GM19397 (cell line): ENCODE measurements around the gene SCAMP2.

Experiments used
- ATAC-seq: cut with Tn5 transposase; IDR thresholded peaks from one replicate; pipeline ENCODE4 v1.9.1; 2021; ENCODE audit warnings: mild to moderate bottlenecking, moderate library complexity; ENCODE audit not compliant: unreplicated experiment

Gene SCAMP2

DNA sequence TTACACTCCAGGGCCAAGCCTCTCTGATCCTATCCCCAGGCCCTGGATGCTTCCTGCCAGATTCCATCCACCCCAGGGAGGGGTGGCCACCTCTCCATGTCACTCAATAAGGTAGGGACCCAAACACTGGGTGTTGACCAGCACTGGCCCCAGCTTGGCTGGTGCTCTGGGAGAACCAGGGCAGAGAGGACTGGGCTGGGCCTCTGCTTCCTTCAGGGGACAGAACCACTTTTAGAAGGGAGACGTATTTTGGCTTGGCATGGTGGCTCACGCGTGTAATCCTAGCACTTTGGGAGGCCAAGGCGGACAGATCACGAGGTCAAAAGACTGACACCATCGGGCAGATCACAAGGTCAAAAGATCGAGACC, 51.4 kb downstream of the SCAMP2 start:
- ATAC-seq, result no peak

DNA sequence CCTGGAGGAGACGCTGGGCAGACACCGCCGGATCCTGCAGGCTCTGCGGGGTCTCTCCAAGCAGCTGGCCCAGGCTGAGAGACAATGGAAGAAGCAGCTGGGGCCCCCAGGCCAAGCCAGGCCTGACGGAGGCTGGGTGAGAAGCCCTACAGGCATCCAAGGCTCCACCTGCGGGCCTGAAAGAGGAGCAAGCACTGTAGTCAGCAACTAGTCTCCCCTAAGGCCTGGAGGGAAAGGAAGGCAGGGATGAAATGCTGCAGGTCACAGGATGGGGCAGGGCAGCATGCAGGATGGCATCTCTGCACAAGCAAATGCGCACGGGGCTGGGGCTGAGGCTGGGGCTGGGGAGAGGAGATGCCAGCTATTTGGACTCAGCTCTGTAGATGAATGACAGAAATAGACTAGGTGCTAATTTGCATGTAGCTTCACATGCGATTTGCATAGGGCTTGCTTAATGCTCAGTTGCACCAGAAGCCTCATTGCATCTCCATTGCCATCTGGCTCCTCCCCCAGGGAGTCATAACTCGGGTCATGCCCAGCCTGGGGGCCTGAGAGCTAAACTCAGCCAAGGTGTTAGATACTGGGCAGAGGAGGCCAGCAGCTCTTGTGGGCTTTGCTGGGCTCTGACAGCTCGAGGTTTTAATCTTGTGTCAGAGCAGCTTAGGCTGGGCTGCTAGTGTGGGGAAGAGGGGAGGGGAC, 51.9 kb downstream of the SCAMP2 start:
- peak; percentile 64 for ATAC-seq

DNA sequence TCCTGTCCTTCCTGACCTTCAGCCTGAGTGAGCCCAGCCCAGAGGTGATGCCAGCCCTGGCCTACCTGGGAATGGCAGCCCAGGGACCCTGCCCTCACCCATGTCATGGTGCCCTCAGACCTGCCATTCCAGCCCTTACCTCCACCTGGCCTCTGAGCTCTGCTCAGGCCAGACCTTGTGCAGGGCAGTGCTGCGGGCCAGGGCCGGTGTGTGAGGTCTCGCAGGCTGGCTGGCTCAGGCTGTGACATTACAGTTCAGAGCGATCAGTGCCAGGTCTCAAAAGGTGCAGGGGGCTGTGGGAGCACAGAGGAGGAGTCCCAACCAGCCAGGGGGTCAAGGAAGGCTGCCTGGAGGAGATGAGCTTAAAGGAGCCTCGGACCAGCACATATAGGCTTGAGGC, 53.1 kb downstream of the SCAMP2 start:
- no peak for ATAC-seq

- ATAC-seq, result no peak
These were observed 55.8 kb downstream of the SCAMP2 start for GRCh38 chr15:74817370-74817737.

GRCh38 chr15:74816624-74817369, 56.4 kb downstream of the SCAMP2 start:
- no peak for ATAC-seq

GRCh38 chr15:74815961-74816360, 57.2 kb downstream of the SCAMP2 start:
- ATAC-seq, result no peak

DNA sequence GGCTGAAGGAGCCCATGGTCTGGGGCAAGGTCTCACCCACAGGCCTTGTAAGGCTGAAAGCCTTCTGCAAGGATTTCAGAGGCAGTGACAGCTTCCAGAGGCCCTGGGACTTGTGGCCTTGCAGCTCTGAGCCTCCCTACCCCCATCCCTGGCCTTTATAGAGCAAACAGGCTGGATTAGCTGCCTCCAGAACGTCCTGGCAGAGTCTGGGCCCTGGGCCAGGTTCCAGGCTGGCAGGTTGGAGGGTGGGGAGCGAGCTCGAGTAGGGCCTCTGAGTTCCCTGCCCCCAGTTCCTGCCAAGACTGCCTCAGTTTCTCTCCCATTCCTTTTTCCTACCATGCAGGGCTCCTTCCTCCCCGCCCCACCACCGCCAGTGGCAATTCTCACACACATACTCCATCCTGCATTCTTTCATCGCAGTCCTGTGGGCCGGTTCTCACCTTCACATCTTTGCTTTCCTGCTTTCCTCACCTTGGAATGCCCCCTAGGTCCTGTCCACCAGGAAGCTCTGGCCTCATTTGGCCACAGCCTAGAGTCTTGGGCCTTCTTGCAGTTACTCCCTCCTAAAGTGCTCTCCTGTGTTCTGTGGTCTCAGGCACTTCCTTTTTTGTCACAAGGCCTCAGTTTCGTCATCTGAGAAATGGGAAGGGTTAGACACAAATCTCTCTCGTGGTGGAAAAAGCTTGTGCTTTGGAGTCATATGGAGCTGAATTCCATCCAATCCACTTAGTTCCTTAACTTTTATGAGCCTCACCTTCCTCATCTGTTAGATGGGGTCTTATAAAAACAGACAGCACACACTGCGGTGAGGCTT, 57.8 kb downstream of the SCAMP2 start:
- no peak for ATAC-seq

DNA sequence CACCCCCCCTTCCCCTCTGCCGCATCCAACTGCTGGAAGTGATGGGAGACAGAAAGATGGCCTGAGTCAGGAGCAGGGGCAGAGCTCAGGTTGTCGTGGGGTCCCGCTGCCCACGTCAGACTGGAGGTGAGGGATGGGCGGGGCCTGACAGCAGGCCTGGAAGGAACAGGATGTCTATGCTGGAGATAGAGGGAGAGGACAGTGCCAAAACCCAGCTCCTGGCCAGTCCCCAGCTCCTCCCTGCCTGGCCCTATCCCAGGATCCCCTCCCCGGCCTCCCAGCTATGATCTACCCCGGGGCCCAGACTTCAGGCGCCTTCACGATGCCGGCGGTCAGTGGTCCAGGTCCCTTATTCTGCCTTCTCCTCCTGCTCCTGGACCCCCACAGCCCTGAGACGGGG, 60.6 kb downstream of the SCAMP2 start, which contains the start of gene LMAN1L:
Gene LMAN1L (plus strand): TSS at position 303 of the 400 bp plus-strand sequence. CDS start 20 bp downstream, at position 323.
- no peak for ATAC-seq

DNA sequence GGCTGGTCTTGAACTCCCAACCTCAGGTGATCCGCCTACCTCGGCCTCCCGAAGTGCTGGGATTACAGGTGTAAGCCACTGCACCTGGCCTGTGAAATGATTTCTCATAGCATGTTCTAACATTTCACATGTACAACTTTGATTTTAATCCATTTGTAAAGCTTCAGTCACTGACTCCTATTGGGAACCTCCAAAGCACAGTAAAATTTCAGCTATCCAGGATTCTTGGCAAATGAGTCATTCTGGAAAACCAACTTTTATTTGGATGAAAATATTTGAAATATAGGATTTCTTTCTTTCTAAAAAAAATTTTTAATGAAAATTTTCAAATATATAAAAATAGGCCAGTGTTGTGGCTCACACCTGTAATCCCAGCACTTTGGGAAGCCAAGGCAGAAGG, 63.2 kb downstream of the SCAMP2 start:
- ATAC-seq, result no peak

DNA sequence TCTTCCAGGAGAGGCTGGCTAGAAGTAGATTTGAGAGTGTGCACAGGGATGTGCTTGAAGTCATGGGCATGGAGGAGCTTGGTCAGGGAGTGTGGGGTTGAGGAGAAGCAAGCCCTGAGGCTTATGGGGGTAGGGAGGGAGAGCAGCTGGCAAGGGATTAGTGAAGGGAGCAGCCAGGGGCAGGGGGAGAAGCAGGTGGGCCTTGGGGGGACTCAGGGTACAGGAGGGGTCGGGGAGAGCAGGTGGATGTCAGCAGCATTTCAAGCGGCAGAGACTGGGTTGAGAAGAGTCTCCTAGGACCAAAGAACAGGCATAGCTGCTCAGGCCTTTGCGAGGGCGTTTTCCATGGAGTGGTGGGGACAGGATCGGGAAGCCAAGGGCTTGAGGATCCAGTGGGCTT, 63.9 kb downstream of the SCAMP2 start:
- ATAC-seq, result no peak

- ATAC-seq, result no peak
These were observed 64.3 kb downstream of the SCAMP2 start for GRCh38 chr15:74808840-74809229.

DNA sequence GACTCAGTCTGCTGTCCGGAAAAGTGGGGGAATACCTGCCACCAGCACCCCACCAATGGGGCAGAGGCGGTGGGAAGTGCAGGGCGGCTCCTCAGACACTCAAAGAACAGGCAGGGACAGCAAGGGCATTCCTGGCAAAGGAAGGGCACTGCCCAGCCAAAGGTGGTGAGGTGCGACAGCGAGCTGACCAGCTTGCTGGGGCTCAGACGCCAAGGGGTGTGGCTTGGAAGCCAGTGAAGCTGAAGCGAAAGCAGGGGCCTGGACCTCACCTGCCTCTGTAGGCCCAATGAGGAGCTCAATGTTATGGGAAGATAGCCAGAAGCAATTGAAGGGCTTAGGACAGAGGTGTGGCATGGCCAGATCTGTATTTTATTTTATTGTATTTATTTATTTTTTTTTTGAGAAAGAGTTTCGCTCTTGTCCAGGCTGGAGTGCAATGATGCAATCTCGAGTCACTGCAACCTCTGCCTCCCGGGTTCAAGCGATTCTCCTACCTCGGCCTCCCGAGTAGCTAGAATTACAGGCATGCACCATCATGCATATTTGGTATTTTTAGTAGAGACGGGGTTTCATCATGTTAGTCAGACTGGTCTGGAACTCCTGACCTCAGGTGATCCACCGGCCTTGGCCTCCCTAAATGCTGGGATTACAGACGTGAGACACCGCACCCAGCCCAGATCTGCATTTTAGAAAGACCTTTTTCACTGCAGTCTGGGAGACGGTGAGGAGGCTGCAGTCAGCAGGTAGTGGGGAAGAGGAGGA, 64.9 kb downstream of the SCAMP2 start:
- ATAC-seq, result no peak

GRCh38 chr15:74807282-74807681, 65.9 kb downstream of the SCAMP2 start:
- no peak for ATAC-seq

- ATAC-seq, result no peak
These were observed 68.2 kb downstream of the SCAMP2 start for GRCh38 chr15:74804935-74805334.

GRCh38 chr15:74802862-74803447, 70.2 kb downstream of the SCAMP2 start:
- ATAC-seq, result no peak

DNA sequence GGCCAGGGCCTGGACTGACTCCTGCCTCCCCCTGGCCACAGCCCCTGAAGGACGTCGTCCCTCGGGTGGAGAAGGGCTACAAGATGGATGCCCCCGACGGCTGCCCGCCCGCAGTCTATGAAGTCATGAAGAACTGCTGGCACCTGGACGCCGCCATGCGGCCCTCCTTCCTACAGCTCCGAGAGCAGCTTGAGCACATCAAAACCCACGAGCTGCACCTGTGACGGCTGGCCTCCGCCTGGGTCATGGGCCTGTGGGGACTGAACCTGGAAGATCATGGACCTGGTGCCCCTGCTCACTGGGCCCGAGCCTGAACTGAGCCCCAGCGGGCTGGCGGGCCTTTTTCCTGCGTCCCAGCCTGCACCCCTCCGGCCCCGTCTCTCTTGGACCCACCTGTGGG, 70.9 kb downstream of the SCAMP2 start:
- no peak for ATAC-seq

DNA sequence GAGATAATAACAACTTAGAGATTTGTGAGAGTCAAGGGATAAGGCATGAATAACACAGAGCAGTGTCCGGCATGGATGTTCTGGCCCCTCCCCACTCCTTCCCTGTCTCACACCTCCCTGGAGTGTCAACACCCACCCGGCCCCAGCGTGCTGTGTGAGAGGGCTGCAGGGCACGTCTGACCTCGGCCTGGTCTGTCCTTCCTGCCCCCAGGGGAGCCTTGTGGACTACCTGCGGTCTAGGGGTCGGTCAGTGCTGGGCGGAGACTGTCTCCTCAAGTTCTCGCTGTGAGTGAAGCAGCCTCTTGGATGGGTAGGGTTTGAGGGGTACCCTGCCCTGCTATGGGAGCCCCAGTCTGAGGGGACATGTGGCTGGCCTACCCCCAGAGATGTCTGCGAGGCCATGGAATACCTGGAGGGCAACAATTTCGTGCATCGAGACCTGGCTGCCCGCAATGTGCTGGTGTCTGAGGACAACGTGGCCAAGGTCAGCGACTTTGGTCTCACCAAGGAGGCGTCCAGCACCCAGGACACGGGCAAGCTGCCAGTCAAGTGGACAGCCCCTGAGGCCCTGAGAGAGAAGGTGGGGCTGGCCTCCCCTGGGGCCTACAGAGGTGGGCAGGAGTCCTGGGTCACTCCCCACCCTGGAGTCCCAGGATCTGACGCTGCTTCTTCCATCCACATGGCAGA, 71.7 kb downstream of the SCAMP2 start:
- ATAC-seq, result no peak

GRCh38 chr15:74800559-74801094, 72.5 kb downstream of the SCAMP2 start:
- no peak for ATAC-seq

GRCh38 chr15:74799856-74800558, 73.2 kb downstream of the SCAMP2 start:
- peak; percentile 68 for ATAC-seq
